ENCODE measurements around the gene KNTC1.

Gene KNTC1

GRCh38 chr12:122661246-122661645 is 134.2 kb downstream of the KNTC1 start:
- no peak for DNase-seq

DNA sequence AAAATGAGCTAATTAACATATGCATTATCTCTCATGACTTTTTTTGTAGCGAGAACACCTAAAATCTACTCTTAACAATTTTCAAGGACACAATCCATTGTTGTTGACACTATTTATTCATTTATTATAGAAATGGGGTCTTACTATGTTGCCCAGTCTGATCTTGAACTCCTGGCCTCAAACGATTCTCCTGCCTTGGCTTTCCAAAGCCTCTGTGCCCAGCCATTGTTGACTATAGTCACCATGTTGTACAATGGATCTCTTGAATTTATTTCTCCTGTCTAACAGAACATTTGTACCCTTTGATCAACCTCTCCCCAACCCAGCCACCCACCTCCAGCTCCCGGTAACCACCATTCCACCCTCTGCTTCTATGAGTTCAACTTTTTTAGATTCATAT is 134.9 kb downstream of the KNTC1 start:
- DNase-seq, result no peak

GRCh38 chr12:122665349-122665748 is 138.3 kb downstream of the KNTC1 start:
- DNase-seq, result no peak

DNA sequence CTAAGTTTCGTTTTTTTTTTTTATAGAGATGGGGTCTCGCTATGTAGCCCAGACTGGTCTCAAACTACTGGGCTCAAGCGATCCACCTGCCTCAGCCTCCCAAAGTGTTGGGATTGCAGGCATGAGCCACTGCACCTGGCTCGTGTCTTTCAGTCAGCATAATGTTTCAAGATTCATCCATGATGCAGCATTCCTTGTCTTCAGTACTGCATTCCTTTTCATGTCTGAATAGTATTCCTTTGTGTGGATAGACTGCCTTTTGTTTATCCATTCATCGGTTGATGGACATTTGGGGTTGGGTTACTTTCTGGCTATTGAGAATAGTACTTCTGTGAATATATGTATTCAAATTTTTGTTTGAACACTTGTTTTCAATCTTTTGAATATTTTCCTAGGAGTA is 138.7 kb downstream of the KNTC1 start:
- DNase-seq, result no peak

- DNase-seq, result no peak
Measured at GRCh38 chr12:122668268-122668667, 141.2 kb downstream of the KNTC1 start.

GRCh38 chr12:122669397-122670070 is 142.5 kb downstream of the KNTC1 start:
- DNase-seq, result no peak

DNA sequence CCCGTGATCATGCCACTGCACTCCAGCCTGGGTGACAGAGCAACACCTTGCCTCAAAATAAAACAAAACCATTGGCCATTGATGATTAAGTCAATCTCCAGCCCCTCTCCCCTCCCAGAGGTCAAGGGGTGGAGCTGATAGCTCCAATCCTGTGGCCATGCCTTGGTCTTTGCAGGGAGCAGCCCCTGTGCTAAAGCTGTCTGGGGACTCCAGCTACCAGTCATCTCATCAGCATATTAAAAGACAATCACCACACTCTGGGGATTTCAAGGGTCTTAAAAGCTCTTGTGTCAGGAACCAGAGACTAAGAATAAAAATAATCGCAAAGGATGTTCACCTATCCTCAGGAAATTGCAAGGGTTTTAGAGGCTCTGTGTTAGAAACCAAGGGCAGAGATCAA is 145.5 kb downstream of the KNTC1 start:
- no peak for DNase-seq

Data from CD4-positive, alpha-beta T cell treated with Interferon gamma for 1 hour (primary cell).